Measurements from ENCODE around the gene TRPV2. TPM values are rescaled to one million over a fixed set of nuclear protein-coding genes. Genes with fewer than 3 reads are reported as not detected.

Gene TRPV2
- total RNA-seq, 4 donors from 2014 or later = 3.9 to 19.0 (median 7.7) TPM

- TF ChIP-seq POLR2A (IDR thresholded peaks at IDR 0.05) (no peak), CTCF (IDR thresholded peaks at IDR 0.05) (no peak)
- Histone ChIP-seq H3K9me3 (no peaks in the 10 kb centered on the region), H3K4me1 (peaks cover 0 to 70% (median 4%) of the 10 kb centered on the region in 4 donors), H3K4me3 (no peak overlapping the region), H3K27me3 (no peaks in the 10 kb centered on the region), H3K27ac (no peak overlapping the region), H3K36me3 (peaks cover 0 to 50% (median 0%) of the 10 kb centered on the region in 3 donors)
- no peak for DNase-seq
These were observed 26.8 kb downstream of the TRPV2 start for GRCh38 chr17:16442141-16442540.

GRCh38 chr17:16442594-16443510 lies 27.5 kb downstream of the TRPV2 start:
- Histone ChIP-seq H3K4me1 (peaks cover 0 to 70% (median 4%) of the 10 kb centered on the region in 4 donors), H3K27ac (no peak overlapping the region), H3K9me3 (no peaks in the 10 kb centered on the region), H3K4me3 (no peak overlapping the region), H3K27me3 (no peaks in the 10 kb centered on the region), H3K36me3 (peaks cover 0 to 57% (median 0%) of the 10 kb centered on the region in 3 donors)
- DNase-seq = no peak
- TF ChIP-seq CTCF (IDR thresholded peaks at IDR 0.05) = no peak
- TF ChIP-seq POLR2A (IDR thresholded peaks at IDR 0.05) = no peak

GRCh38 chr17:16443511-16444257 lies 28.3 kb downstream of the TRPV2 start:
- TF ChIP-seq CTCF (IDR thresholded peaks at IDR 0.05) (no peak), POLR2A (IDR thresholded peaks at IDR 0.05) (no peak)
- Histone ChIP-seq H3K27ac (peak overlapping the region in 1 of 4 donors; percentile 28), H3K4me1 (peaks cover 0 to 66% (median 4%) of the 10 kb centered on the region in 4 donors)

GRCh38 chr17:16444258-16444886 lies 29.0 kb downstream of the TRPV2 start:
- H3K4me1 ChIP-seq = peaks cover 0 to 66% (median 4%) of the 10 kb centered on the region in 4 donors
- H3K9me3 ChIP-seq = no peaks in the 10 kb centered on the region
- peaks cover 0 to 71% (median 0%) of the 10 kb centered on the region in 3 donors for H3K36me3 ChIP-seq
- no peak overlapping the region for H3K4me3 ChIP-seq
- H3K27ac ChIP-seq = peak overlapping the region in 2 of 4 donors; percentile 32 to 33
- no peaks in the 10 kb centered on the region for H3K27me3 ChIP-seq
- no peak for DNase-seq
- TF ChIP-seq POLR2A (IDR thresholded peaks at IDR 0.05) (no peak), CTCF (IDR thresholded peaks at IDR 0.05) (no peak)

More at GRCh38 chr17:16443511-16444257, 28.3 kb downstream of the TRPV2 start:
- Histone ChIP-seq H3K27me3 (no peaks in the 10 kb centered on the region), H3K9me3 (no peaks in the 10 kb centered on the region), H3K36me3 (peaks cover 0 to 64% (median 0%) of the 10 kb centered on the region in 3 donors), H3K4me3 (no peak overlapping the region)
- no peak for DNase-seq

- DNase-seq = no peak
- no peaks in the 10 kb centered on the region for H3K9me3 ChIP-seq
- TF ChIP-seq CTCF (IDR thresholded peaks at IDR 0.05) = peak in 2 of 6 experiments; percentile 9 to 14
- TF ChIP-seq POLR2A (IDR thresholded peaks at IDR 0.05) = no peak
- H3K27me3 ChIP-seq = no peaks in the 10 kb centered on the region
- peak overlapping the region in 2 of 4 donors; percentile 32 to 80 for H3K27ac ChIP-seq
- H3K36me3 ChIP-seq = peaks cover 0 to 70% (median 0%) of the 10 kb centered on the region in 3 donors
- peaks cover 0 to 49% (median 0%) of the 10 kb centered on the region in 4 donors for H3K4me1 ChIP-seq
- no peak overlapping the region for H3K4me3 ChIP-seq
These were observed 31.1 kb downstream of the TRPV2 start for GRCh38 chr17:16446338-16446983.

All from Peyer's patch (tissue), 4 donors.